Ramos (cell line): ENCODE data around the gene GMCL1.

Experiments used
- in situ Hi-C: fragments of 300-500 bp; cut with MboI; formaldehyde crosslinking; loops from one replicate; pipeline ENCODE4 v1.14.3; 2022; ENCODE audit warnings: low sequenced_read_pairs; ENCODE audit not compliant: unreplicated experiment

Gene GMCL1

DNA sequence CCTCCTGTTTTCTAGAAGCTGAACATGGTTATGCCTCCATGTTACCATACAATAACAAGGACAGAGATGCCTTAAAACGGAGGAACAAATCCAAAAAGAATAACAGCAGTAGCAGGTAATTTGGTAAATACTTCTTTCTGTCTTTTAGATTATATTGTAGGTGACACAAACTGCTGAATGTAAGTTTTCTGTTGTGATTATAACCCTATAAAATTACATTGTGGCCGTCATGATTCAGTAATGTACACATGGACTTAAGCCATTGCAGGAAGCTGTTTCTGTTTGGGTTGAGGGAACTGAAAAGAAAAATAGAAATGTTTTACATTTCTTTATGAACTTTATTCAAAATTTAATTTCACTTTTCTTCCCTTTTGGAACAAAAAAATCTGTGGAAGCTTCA lies 86.6 kb downstream of the GMCL1 start:
- in situ Hi-C loops: no loop called here

GRCh38 chr2:69917852-69918251 lies 88.4 kb downstream of the GMCL1 start:
- in situ Hi-C loops: no loop called here

DNA sequence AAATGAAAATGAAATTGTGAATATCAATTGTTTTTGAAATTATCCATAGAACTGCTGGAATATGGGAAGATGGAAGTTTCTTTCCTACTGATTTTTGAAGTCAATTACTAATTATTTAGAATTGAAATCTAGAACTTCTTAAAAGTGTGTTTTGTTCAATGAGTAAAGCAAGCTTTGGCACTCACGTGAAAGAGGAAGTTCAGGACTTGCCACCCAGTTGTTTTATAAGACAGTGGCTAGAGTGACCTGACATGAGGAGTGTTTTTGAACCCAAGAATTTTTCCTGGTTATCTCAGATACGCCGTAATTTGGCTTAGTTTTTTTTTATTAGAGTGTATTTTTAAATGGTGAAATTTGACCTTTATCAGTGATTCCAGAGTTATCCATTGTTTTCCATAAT lies 88.9 kb downstream of the GMCL1 start:
- in situ Hi-C loops: no loop called here

- in situ Hi-C loops: no loop called here
These were observed 93.7 kb downstream of the GMCL1 start for GRCh38 chr2:69923116-69923515.

- in situ Hi-C loops: no loop called here
These were observed 97.5 kb downstream of the GMCL1 start for GRCh38 chr2:69926849-69927515.
